Measurements from ENCODE around the gene CRTAC1.

The CRTAC1 gene

GRCh38 chr10:97894092-97894491 is 136.3 kb downstream of the CRTAC1 start (continued):
- TF ChIP-seq PATZ1 (CRISPR knock-in tag; IDR thresholded peaks at IDR 0.05; ENCODE audit: borderline replicate concordance) = no peak

GRCh38 chr10:97892939-97893338 is 137.5 kb downstream of the CRTAC1 start:
- ATAC-seq = no peak
- TF ChIP-seq ZFP3 (CRISPR knock-in tag; IDR thresholded peaks at IDR 0.05) (no peak), ZC3H10 (CRISPR knock-in tag; IDR thresholded peaks at IDR 0.05) (no peak), OSR1 (CRISPR knock-in tag; IDR thresholded peaks at IDR 0.05) (no peak), POU6F1 (CRISPR knock-in tag; IDR thresholded peaks at IDR 0.05; ENCODE audit: borderline replicate concordance, low read depth) (no peak), ARNTL (CRISPR knock-in tag; IDR thresholded peaks at IDR 0.05; ENCODE audit: borderline replicate concordance, low read depth) (no peak), TOX (CRISPR knock-in tag; IDR thresholded peaks at IDR 0.05; ENCODE audit: borderline replicate concordance) (no peak), TSHZ2 (CRISPR knock-in tag; IDR thresholded peaks at IDR 0.05) (no peak), GLIS3 (CRISPR knock-in tag; IDR thresholded peaks at IDR 0.05) (no peak), ISL1 (CRISPR knock-in tag; IDR thresholded peaks at IDR 0.05) (no peak), ZNF70 (CRISPR knock-in tag; IDR thresholded peaks at IDR 0.05) (no peak), ZFP30 (CRISPR knock-in tag; IDR thresholded peaks at IDR 0.05) (no peak), ZNF8 (CRISPR knock-in tag; IDR thresholded peaks at IDR 0.05) (no peak), ZNF565 (CRISPR knock-in tag; conservative IDR thresholded peaks at IDR 0.05; ENCODE audit: low read depth) (no peak), ESRRG (CRISPR knock-in tag; IDR thresholded peaks at IDR 0.05) (no peak), RARB (CRISPR knock-in tag; IDR thresholded peaks at IDR 0.05) (no peak), TCF4 (CRISPR knock-in tag; IDR thresholded peaks at IDR 0.05; ENCODE audit: borderline replicate concordance) (no peak), CSDC2 (CRISPR knock-in tag; IDR thresholded peaks at IDR 0.05) (no peak), CREB5 (CRISPR knock-in tag; IDR thresholded peaks at IDR 0.05; ENCODE audit: low read depth) (no peak), SNAI2 (CRISPR knock-in tag; IDR thresholded peaks at IDR 0.05) (no peak), PPARA (CRISPR knock-in tag; IDR thresholded peaks at IDR 0.05; ENCODE audit: borderline replicate concordance) (no peak)

GRCh38 chr10:97892506-97892905 is 137.9 kb downstream of the CRTAC1 start:
- TF ChIP-seq POU6F1 (CRISPR knock-in tag; IDR thresholded peaks at IDR 0.05; ENCODE audit: borderline replicate concordance, low read depth) (no peak), ZNF8 (CRISPR knock-in tag; IDR thresholded peaks at IDR 0.05) (no peak), TCF4 (CRISPR knock-in tag; IDR thresholded peaks at IDR 0.05; ENCODE audit: borderline replicate concordance) (no peak), RARB (CRISPR knock-in tag; IDR thresholded peaks at IDR 0.05) (no peak)
- no peak for ATAC-seq

Measured in SK-N-SH treated with all-trans-retinoic acid at 6 μM for 48 hours (cell line).